ENCODE results near the gene FOXP1.

GRCh38 chr3:71042759-71043158 is 540.8 kb downstream of the FOXP1 start:
- TF ChIP-seq CTCF (IDR thresholded peaks at IDR 0.05) (no peak), POLR2AphosphoS5 (IDR thresholded peaks at IDR 0.05) (no peak), POLR2A (IDR thresholded peaks at IDR 0.05) (no peak)

Data from breast epithelium (tissue), 3 donors.